Left lung (tissue), 10 donors: Measurements from ENCODE around the gene ADRA2C. TPM values are rescaled to one million over a fixed set of nuclear protein-coding genes. Genes with fewer than 3 reads are reported as not detected.

ENCODE experiments used
- ATAC-seq: fragments of 200-7000 bp; cut with Tn5 transposase; one replicate; pipeline ENCODE4 v1.9.1; 2020; ENCODE audit warnings: moderate library complexity
- DNase-seq, 4 donors: peaks; one replicate each; pipeline ENCODE4 v3.0.0-alpha.2; 2013 to 2020
- H3K27ac ChIP-seq, 2 donors: fragments of 200-600 bp; sonication (generic) in 1 of 2; one replicate each; pipeline versions ENCODE4 v1.5.0 to v1.8.0; 2020 to 2021
- H3K27me3 ChIP-seq, 2 donors: fragments of 200-600 bp; sonication (generic) in 1 of 2; one replicate each; pipeline versions ENCODE4 v1.5.0 to v1.8.0; 2020 to 2021
- H3K36me3 ChIP-seq, 2 donors: fragments of 200-600 bp; sonication (generic) in 1 of 2; one replicate each; pipeline versions ENCODE4 v1.5.0 to v1.8.0; 2020 to 2021
- H3K4me1 ChIP-seq, 2 donors: fragments of 200-600 bp; one replicate each; pipeline ENCODE4 v1.8.0; 2021
- H3K4me3 ChIP-seq, 2 donors: fragments of 200-600 bp; sonication (generic) in 1 of 2; one replicate each; pipeline versions ENCODE4 v1.5.0 to v1.8.0; 2020 to 2021; ENCODE audit warnings: mild to moderate bottlenecking in 1 of 2
- H3K9me3 ChIP-seq, 2 donors: fragments of 200-600 bp; sonication (generic) in 1 of 2; one replicate each; pipeline versions ENCODE4 v1.5.0 to v1.8.0; 2020 to 2021
- intact Hi-C, 2 donors: fragments of 100-400 bp; cut with DNase I; formaldehyde crosslinking; loops; one replicate each; pipeline versions ENCODE4 v1.11.2 to v1.14.2; 2022
- polyA plus RNA-seq, 6 donors: library from polyadenylated mRNA; unstranded; fragments of 120-200 nt; gene quantifications; one replicate each; pipeline ENCODE4 v1.2.1, GENCODE V29; 2013; ENCODE audit not compliant: insufficient read length in 6 of 6
- total RNA-seq, 2 donors: library from RNA; stranded (reverse); fragmentation: NEBNext Ultra II Directional; extraction: Animal tissue kit (Norgen Biotek cat#: 25700); gene quantifications; one replicate each; pipeline ENCODE4 v1.2.1, GENCODE V29; 2021
- TF ChIP-seq, protein P1 (sequence below), 2 donors: fragments of 200-600 bp; sonication (generic) in 1 of 2; IDR thresholded peaks; one replicate each; pipeline versions ENCODE4 v1.5.0 to v1.8.0; 2021; ENCODE audit warnings: antibody characterized with exemption in 2 of 2
- donor health status: DM: no; HTN: yes; CAD: no.
- donor health status: DM: no; HTN: no; CAD: no.

Gene ADRA2C
- total and polyA plus RNA-seq, 8 donors, result 0.63 to 3.2 (median 0.85) TPM

- ATAC-seq (no peak), DNase-seq (peak in 1 of 4 donors; percentile 50)
- H3K9me3 ChIP-seq, result peaks cover 0 to 12% of the 10 kb centered on the region in 2 donors
- intact Hi-C loops, result no loop called here
- no peaks in the 10 kb centered on the region for H3K36me3 ChIP-seq
- no peak overlapping the region for H3K27ac ChIP-seq
- H3K4me3 ChIP-seq, result no peak overlapping the region
- TF ChIP-seq, protein P1, sequence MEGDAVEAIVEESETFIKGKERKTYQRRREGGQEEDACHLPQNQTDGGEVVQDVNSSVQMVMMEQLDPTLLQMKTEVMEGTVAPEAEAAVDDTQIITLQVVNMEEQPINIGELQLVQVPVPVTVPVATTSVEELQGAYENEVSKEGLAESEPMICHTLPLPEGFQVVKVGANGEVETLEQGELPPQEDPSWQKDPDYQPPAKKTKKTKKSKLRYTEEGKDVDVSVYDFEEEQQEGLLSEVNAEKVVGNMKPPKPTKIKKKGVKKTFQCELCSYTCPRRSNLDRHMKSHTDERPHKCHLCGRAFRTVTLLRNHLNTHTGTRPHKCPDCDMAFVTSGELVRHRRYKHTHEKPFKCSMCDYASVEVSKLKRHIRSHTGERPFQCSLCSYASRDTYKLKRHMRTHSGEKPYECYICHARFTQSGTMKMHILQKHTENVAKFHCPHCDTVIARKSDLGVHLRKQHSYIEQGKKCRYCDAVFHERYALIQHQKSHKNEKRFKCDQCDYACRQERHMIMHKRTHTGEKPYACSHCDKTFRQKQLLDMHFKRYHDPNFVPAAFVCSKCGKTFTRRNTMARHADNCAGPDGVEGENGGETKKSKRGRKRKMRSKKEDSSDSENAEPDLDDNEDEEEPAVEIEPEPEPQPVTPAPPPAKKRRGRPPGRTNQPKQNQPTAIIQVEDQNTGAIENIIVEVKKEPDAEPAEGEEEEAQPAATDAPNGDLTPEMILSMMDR (IDR thresholded peaks at IDR 0.05), result no peak
- no peaks in the 10 kb centered on the region for H3K4me1 ChIP-seq
- peaks cover 1 to 80% of the 10 kb centered on the region in 2 donors for H3K27me3 ChIP-seq
Observed at GRCh38 chr4:3719191-3719590, 47.0 kb upstream of the ADRA2C start.

- Histone ChIP-seq H3K27me3 (peaks cover 7 to 87% of the 10 kb centered on the region in 2 donors), H3K4me1 (no peaks in the 10 kb centered on the region), H3K9me3 (peaks cover 0 to 12% of the 10 kb centered on the region in 2 donors), H3K36me3 (no peaks in the 10 kb centered on the region), H3K4me3 (no peak overlapping the region), H3K27ac (no peak overlapping the region)
- ATAC-seq (no peak), DNase-seq (peak in 1 of 4 donors; percentile 50)
- intact Hi-C loops, result no loop called here
- TF ChIP-seq, protein P1 (IDR thresholded peaks at IDR 0.05), result no peak
Observed at GRCh38 chr4:3719836-3720235, 46.3 kb upstream of the ADRA2C start.

DNA sequence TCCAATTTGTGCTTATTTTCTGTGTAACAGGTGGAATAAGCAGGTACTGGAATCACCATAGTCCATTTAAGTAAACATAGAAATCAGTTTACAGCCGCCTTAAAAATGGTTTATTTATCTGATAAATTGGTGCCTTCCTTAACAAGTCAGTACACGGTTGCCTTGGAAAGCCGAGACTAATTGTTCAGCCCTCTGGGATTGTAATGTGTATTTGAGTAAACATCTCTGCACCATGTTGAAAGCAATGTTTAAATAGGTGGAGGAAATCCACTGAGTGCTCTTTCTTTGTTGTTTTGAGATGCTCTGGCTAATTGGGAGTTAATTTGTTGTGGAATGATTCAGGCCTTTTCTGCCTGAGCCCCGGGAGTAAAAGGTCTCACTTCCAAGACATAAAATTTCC is 45.7 kb upstream of the ADRA2C start:
- peaks cover 13 to 88% of the 10 kb centered on the region in 2 donors for H3K27me3 ChIP-seq
- TF ChIP-seq, protein P1 (IDR thresholded peaks at IDR 0.05), result no peak

GRCh38 chr4:3721186-3721585 is 45.0 kb upstream of the ADRA2C start:
- no peak overlapping the region for H3K27ac ChIP-seq
- TF ChIP-seq, protein P1 (IDR thresholded peaks at IDR 0.05), result no peak

More for the DNA sequence above, 45.7 kb upstream of the ADRA2C start:
- no peaks in the 10 kb centered on the region for H3K4me1 ChIP-seq
- DNase-seq (no peak), ATAC-seq (no peak)
- H3K36me3 ChIP-seq, result no peaks in the 10 kb centered on the region
- no peak overlapping the region for H3K4me3 ChIP-seq
- intact Hi-C loops, result no loop called here
- no peak overlapping the region for H3K27ac ChIP-seq
- peaks cover 0 to 12% of the 10 kb centered on the region in 2 donors for H3K9me3 ChIP-seq

GRCh38 chr4:3721627-3722026 is 44.6 kb upstream of the ADRA2C start:
- DNase-seq, result peak in 1 of 4 donors; percentile 43
- Histone ChIP-seq H3K36me3 (no peaks in the 10 kb centered on the region), H3K9me3 (peaks cover 0 to 12% of the 10 kb centered on the region in 2 donors), H3K4me3 (no peak overlapping the region), H3K4me1 (no peaks in the 10 kb centered on the region), H3K27ac (no peak overlapping the region), H3K27me3 (peaks cover 15 to 84% of the 10 kb centered on the region in 2 donors)
- ATAC-seq, result no peak
- TF ChIP-seq, protein P1 (IDR thresholded peaks at IDR 0.05), result no peak
- intact Hi-C loops, result no loop called here

More at GRCh38 chr4:3721186-3721585, 45.0 kb upstream of the ADRA2C start:
- Histone ChIP-seq H3K36me3 (no peaks in the 10 kb centered on the region), H3K4me3 (no peak overlapping the region), H3K4me1 (no peaks in the 10 kb centered on the region), H3K9me3 (peaks cover 0 to 12% of the 10 kb centered on the region in 2 donors), H3K27me3 (peaks cover 15 to 85% of the 10 kb centered on the region in 2 donors)
- intact Hi-C loops, result no loop called here
- ATAC-seq (no peak), DNase-seq (peak in 1 of 4 donors; percentile 28)
